KMS-11 (cell line): ENCODE measurements around the gene SNX14.

Source experiments
- H2AFZ ChIP-seq: fragments of 200-600 bp; sonication (generic); 2 replicates; pipeline ENCODE4 v1.6.1; 2016; ENCODE audit warnings: antibody characterized with exemption, mixed run types, low read depth
- H3K27ac ChIP-seq: fragments of 200-600 bp; sonication (generic); 2 replicates; pipeline ENCODE4 v1.6.1; 2016; ENCODE audit warnings: mild to moderate bottlenecking, mixed run types
- H3K27me3 ChIP-seq: fragments of 200-600 bp; sonication (generic); 2 replicates; pipeline ENCODE4 v1.6.1; 2017; ENCODE audit warnings: mild to moderate bottlenecking, low read depth, mixed run types, moderate library complexity; ENCODE audit not compliant: insufficient read depth
- H3K36me3 ChIP-seq: fragments of 200-600 bp; sonication (generic); 2 replicates; pipeline ENCODE4 v1.6.1; 2017; ENCODE audit warnings: mild to moderate bottlenecking, mixed run types; ENCODE audit not compliant: insufficient read depth
- H3K4me1 ChIP-seq: fragments of 200-600 bp; sonication (generic); 2 replicates; pipeline ENCODE4 v1.6.1; 2016; ENCODE audit warnings: mild to moderate bottlenecking, low read depth, mixed run types; ENCODE audit not compliant: poor library complexity, severe bottlenecking
- H3K4me2 ChIP-seq: fragments of 200-600 bp; sonication (generic); 2 replicates; pipeline ENCODE4 v1.7.0; 2016; ENCODE audit warnings: mild to moderate bottlenecking, mixed run types
- H3K4me3 ChIP-seq: fragments of 200-600 bp; sonication (generic); IDR thresholded peaks from 2 replicates; pipeline ENCODE4 v1.6.1; 2017; ENCODE audit warnings: low read depth, low read length, mixed read lengths; ENCODE audit not compliant: insufficient read depth
- H3K79me2 ChIP-seq: fragments of 200-600 bp; sonication (generic); 2 replicates; pipeline ENCODE4 v1.6.1; 2016; ENCODE audit warnings: low read depth, mixed run types; ENCODE audit not compliant: insufficient read depth
- H3K9ac ChIP-seq: fragments of 200-600 bp; sonication (generic); 2 replicates; pipeline ENCODE4 v1.6.1; 2016; ENCODE audit warnings: mild to moderate bottlenecking, mixed run types
- H4K20me1 ChIP-seq: fragments of 200-600 bp; sonication (generic); 2 replicates; pipeline ENCODE4 v1.6.1; 2016; ENCODE audit warnings: mild to moderate bottlenecking, mixed run types; ENCODE audit not compliant: insufficient read depth
- TF ChIP-seq, protein P1 (sequence below): fragments of 200-600 bp; sonication (generic); conservative IDR thresholded peaks from 2 replicates; pipeline ENCODE4 v1.6.1; 2017; ENCODE audit warnings: low read depth, mild to moderate bottlenecking, antibody characterized with exemption, low read length, moderate library complexity, mixed read lengths

The SNX14 gene

DNA sequence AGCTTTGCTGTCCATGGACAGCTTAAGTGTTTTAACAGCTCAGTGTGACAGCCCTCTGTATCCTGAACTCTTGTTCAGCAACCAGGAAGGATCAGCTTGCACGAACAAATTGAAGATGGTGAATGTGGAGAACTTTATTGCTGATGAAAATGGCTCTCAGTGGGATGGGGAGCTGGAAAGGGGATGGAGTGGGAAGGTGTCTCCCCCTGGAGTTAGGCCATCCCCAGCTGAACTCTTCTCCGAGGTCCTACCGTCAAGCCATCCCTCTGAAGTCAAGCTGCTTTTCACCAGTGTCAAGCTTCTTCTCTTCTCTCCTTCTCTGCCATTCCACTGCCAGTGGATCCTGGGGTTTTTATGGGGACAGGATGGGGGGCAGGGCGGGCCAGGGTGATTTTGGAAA, 117.1 kb downstream of the SNX14 start:
- no peaks in the 10 kb centered on the region for H3K79me2 ChIP-seq
- no peak overlapping the region for H3K9ac ChIP-seq
- H3K4me3 ChIP-seq = no peak overlapping the region
- no peaks in the 10 kb centered on the region for H4K20me1 ChIP-seq
- no peaks in the 10 kb centered on the region for H3K4me1 ChIP-seq
- TF ChIP-seq, protein P1, sequence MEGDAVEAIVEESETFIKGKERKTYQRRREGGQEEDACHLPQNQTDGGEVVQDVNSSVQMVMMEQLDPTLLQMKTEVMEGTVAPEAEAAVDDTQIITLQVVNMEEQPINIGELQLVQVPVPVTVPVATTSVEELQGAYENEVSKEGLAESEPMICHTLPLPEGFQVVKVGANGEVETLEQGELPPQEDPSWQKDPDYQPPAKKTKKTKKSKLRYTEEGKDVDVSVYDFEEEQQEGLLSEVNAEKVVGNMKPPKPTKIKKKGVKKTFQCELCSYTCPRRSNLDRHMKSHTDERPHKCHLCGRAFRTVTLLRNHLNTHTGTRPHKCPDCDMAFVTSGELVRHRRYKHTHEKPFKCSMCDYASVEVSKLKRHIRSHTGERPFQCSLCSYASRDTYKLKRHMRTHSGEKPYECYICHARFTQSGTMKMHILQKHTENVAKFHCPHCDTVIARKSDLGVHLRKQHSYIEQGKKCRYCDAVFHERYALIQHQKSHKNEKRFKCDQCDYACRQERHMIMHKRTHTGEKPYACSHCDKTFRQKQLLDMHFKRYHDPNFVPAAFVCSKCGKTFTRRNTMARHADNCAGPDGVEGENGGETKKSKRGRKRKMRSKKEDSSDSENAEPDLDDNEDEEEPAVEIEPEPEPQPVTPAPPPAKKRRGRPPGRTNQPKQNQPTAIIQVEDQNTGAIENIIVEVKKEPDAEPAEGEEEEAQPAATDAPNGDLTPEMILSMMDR = no peak
- H3K36me3 ChIP-seq = no peaks in the 10 kb centered on the region
- H3K27ac ChIP-seq = no peak overlapping the region
- no peak overlapping the region for H2AFZ ChIP-seq
- H3K4me2 ChIP-seq = no peak overlapping the region
- no peaks in the 10 kb centered on the region for H3K27me3 ChIP-seq

DNA sequence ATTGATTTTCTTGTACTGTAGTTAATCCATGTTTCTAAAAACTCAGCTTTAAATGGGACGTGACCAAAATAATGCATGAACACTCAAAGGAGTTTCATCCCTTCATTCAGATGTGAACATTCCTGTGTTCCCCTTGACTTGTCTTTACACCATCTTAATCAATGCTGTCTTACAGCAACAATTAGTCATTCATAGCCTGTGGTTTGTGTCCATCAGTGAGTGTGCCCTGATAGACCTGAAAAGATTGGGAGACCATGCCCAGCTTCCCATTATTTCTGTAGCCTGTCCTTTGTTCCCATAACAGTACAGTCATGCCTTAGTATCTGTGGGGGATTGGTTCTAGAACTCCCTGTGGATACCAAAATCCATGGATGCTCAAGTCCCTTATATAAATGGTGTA, 119.9 kb downstream of the SNX14 start:
- no peak overlapping the region for H2AFZ ChIP-seq
- no peak overlapping the region for H3K4me3 ChIP-seq
- H3K27ac ChIP-seq = no peak overlapping the region
- H4K20me1 ChIP-seq = no peaks in the 10 kb centered on the region
- no peaks in the 10 kb centered on the region for H3K79me2 ChIP-seq
- H3K4me2 ChIP-seq = no peak overlapping the region
- TF ChIP-seq, protein P1 = no peak
- H3K27me3 ChIP-seq = no peaks in the 10 kb centered on the region
- no peaks in the 10 kb centered on the region for H3K36me3 ChIP-seq
- no peak overlapping the region for H3K9ac ChIP-seq
- no peaks in the 10 kb centered on the region for H3K4me1 ChIP-seq

DNA sequence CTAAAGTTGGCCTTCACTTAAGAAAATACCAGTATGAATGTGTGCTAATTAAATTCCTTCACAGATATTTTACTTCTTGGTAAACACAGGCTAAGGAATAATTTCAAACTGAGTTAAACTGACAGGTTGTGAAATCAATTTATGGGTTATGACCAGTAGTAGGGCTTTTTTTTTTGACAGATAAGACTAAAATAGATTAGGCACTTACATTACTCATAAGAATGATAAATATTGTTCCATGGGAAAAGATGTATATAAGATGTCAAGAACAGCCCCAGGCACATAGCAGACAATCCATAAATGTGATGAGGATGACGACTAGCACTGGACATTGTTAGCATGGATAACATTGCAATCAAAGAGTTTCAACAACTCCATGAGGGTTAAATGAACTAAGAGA, 120.9 kb downstream of the SNX14 start:
- no peak overlapping the region for H3K9ac ChIP-seq
- no peaks in the 10 kb centered on the region for H3K36me3 ChIP-seq
- no peaks in the 10 kb centered on the region for H3K4me1 ChIP-seq
- no peaks in the 10 kb centered on the region for H3K27me3 ChIP-seq
- no peaks in the 10 kb centered on the region for H4K20me1 ChIP-seq
- no peak overlapping the region for H3K4me2 ChIP-seq
- H3K79me2 ChIP-seq = no peaks in the 10 kb centered on the region
- TF ChIP-seq, protein P1 = no peak
- H2AFZ ChIP-seq = no peak overlapping the region
- no peak overlapping the region for H3K4me3 ChIP-seq
- no peak overlapping the region for H3K27ac ChIP-seq

- no peak overlapping the region for H3K9ac ChIP-seq
- no peaks in the 10 kb centered on the region for H3K27me3 ChIP-seq
- no peak overlapping the region for H3K27ac ChIP-seq
- no peaks in the 10 kb centered on the region for H4K20me1 ChIP-seq
- no peak overlapping the region for H3K4me3 ChIP-seq
- TF ChIP-seq, protein P1 = no peak
- no peak overlapping the region for H2AFZ ChIP-seq
- no peaks in the 10 kb centered on the region for H3K36me3 ChIP-seq
- peaks cover 22% of the 10 kb centered on the region for H3K4me1 ChIP-seq
- no peak overlapping the region for H3K4me2 ChIP-seq
- no peaks in the 10 kb centered on the region for H3K79me2 ChIP-seq
Observed at GRCh38 chr6:85470023-85470410, 123.6 kb downstream of the SNX14 start.
